Smooth muscle cell of the pulmonary artery (primary cell): Measurements from ENCODE around the gene SPATA3. TPM values are rescaled to one million over a fixed set of nuclear protein-coding genes. Genes with fewer than 3 reads are reported as not detected.

Experiments
- total RNA-seq: library from RNA; depleted of rRNA; stranded (reverse); fragments of >200 nt; gene quantifications from 2 replicates; pipeline ENCODE4 v1.2.3, GENCODE V29; 2014

SPATA3 gene
- not detected in 2 replicates for total RNA-seq

GRCh38 chr2:230995821-230996220 is at the start of gene SPATA3:
SPATA3 (plus strand) TSS chr2:230996121; CDS start chr2:230996234, 113 bp downstream.

GRCh38 chr2:231037202-231037730 is 41.3 kb downstream of the SPATA3 start, which contains the start of gene C2orf72:
C2orf72 (plus strand) TSS chr2:231037523; CDS start chr2:231037566, 43 bp downstream.

GRCh38 chr2:231056453-231057416 is 60.8 kb downstream of the SPATA3 start, which contains the start of gene PSMD1:
PSMD1 (plus strand) TSS chr2:231056867; CDS start chr2:231057026, 159 bp downstream.

Other genes starting within 250 kb of the SPATA3 start
- 61.0 and 96.2 TPM in 2 replicates for gene ITM2C, start 131.2 kb upstream of the SPATA3 start, total RNA-seq
- not detected in 2 replicates for gene GPR55, start 70.9 kb upstream of the SPATA3 start, total RNA-seq
- gene C2orf72, start 41.4 kb downstream of the SPATA3 start, total RNA-seq, result 3.3 and 6.3 TPM in 2 replicates
- gene PSMD1, start 60.7 kb downstream of the SPATA3 start, total RNA-seq, result 134 and 141 TPM in 2 replicates
- gene HTR2B, start 128.9 kb downstream of the SPATA3 start, total RNA-seq, result 23.9 and 37.3 TPM in 2 replicates
- 106 and 246 TPM in 2 replicates for gene ARMC9, start 202.5 kb downstream of the SPATA3 start, total RNA-seq